ENCODE results near the gene CLDN10.

Gene CLDN10

GRCh38 chr13:95516492-95516891 lies 36.0 kb upstream of the CLDN10 start:
- no peaks in the 10 kb centered on the region for H3K27me3 ChIP-seq (ENCODE audit: control insufficient read depth, insufficient read depth, low read length)
- H3K4me1 ChIP-seq (ENCODE audit: control insufficient read depth, insufficient read depth, low read length), result no peaks in the 10 kb centered on the region
- no peak overlapping the region for H3K4me3 ChIP-seq (ENCODE audit: low read length)
- H3K9ac ChIP-seq (ENCODE audit: low read length), result no peak overlapping the region
- no peak overlapping the region for H3K27ac ChIP-seq (ENCODE audit: low read depth, low read length)
- H3K36me3 ChIP-seq (ENCODE audit: control insufficient read depth, insufficient read depth, low read length), result no peaks in the 10 kb centered on the region

- Histone ChIP-seq H3K36me3 (ENCODE audit: control insufficient read depth, insufficient read depth, low read length) (no peaks in the 10 kb centered on the region), H3K4me1 (ENCODE audit: control insufficient read depth, insufficient read depth, low read length) (no peaks in the 10 kb centered on the region), H3K27ac (ENCODE audit: low read depth, low read length) (no peak overlapping the region), H3K9ac (ENCODE audit: low read length) (no peak overlapping the region), H3K4me3 (ENCODE audit: low read length) (no peak overlapping the region), H3K27me3 (ENCODE audit: control insufficient read depth, insufficient read depth, low read length) (no peaks in the 10 kb centered on the region)
Measured at GRCh38 chr13:95523598-95523997, 28.9 kb upstream of the CLDN10 start.

- Histone ChIP-seq H3K36me3 (ENCODE audit: control insufficient read depth, insufficient read depth, low read length) (no peaks in the 10 kb centered on the region), H3K4me3 (ENCODE audit: low read length) (no peak overlapping the region), H3K27ac (ENCODE audit: low read depth, low read length) (no peak overlapping the region), H3K27me3 (ENCODE audit: control insufficient read depth, insufficient read depth, low read length) (no peaks in the 10 kb centered on the region), H3K9ac (ENCODE audit: low read length) (no peak overlapping the region), H3K4me1 (ENCODE audit: control insufficient read depth, insufficient read depth, low read length) (no peaks in the 10 kb centered on the region)
Measured at GRCh38 chr13:95524264-95524901, 28.1 kb upstream of the CLDN10 start.

- Histone ChIP-seq H3K36me3 (ENCODE audit: control insufficient read depth, insufficient read depth, low read length) (no peaks in the 10 kb centered on the region), H3K9ac (ENCODE audit: low read length) (no peak overlapping the region), H3K27me3 (ENCODE audit: control insufficient read depth, insufficient read depth, low read length) (no peaks in the 10 kb centered on the region), H3K27ac (ENCODE audit: low read depth, low read length) (no peak overlapping the region), H3K4me1 (ENCODE audit: control insufficient read depth, insufficient read depth, low read length) (no peaks in the 10 kb centered on the region), H3K4me3 (ENCODE audit: low read length) (no peak overlapping the region)
Measured at GRCh38 chr13:95527955-95528354, 24.6 kb upstream of the CLDN10 start.

- Histone ChIP-seq H3K27me3 (ENCODE audit: control insufficient read depth, insufficient read depth, low read length) (no peaks in the 10 kb centered on the region), H3K4me3 (ENCODE audit: low read length) (no peak overlapping the region), H3K36me3 (ENCODE audit: control insufficient read depth, insufficient read depth, low read length) (no peaks in the 10 kb centered on the region), H3K27ac (ENCODE audit: low read depth, low read length) (no peak overlapping the region), H3K4me1 (ENCODE audit: control insufficient read depth, insufficient read depth, low read length) (no peaks in the 10 kb centered on the region), H3K9ac (ENCODE audit: low read length) (no peak overlapping the region)
Measured at GRCh38 chr13:95530178-95530577, 22.3 kb upstream of the CLDN10 start.

GRCh38 chr13:95533545-95534160 lies 18.9 kb upstream of the CLDN10 start:
- no peaks in the 10 kb centered on the region for H3K36me3 ChIP-seq (ENCODE audit: control insufficient read depth, insufficient read depth, low read length)
- H3K4me3 ChIP-seq (ENCODE audit: low read length), result no peak overlapping the region
- no peak overlapping the region for H3K27ac ChIP-seq (ENCODE audit: low read depth, low read length)
- H3K9ac ChIP-seq (ENCODE audit: low read length), result no peak overlapping the region
- H3K27me3 ChIP-seq (ENCODE audit: control insufficient read depth, insufficient read depth, low read length), result no peaks in the 10 kb centered on the region
- H3K4me1 ChIP-seq (ENCODE audit: control insufficient read depth, insufficient read depth, low read length), result no peaks in the 10 kb centered on the region

GRCh38 chr13:95535243-95535642 lies 17.3 kb upstream of the CLDN10 start:
- Histone ChIP-seq H3K27me3 (ENCODE audit: control insufficient read depth, insufficient read depth, low read length) (no peaks in the 10 kb centered on the region), H3K4me1 (ENCODE audit: control insufficient read depth, insufficient read depth, low read length) (no peaks in the 10 kb centered on the region), H3K9ac (ENCODE audit: low read length) (no peak overlapping the region), H3K27ac (ENCODE audit: low read depth, low read length) (no peak overlapping the region), H3K4me3 (ENCODE audit: low read length) (no peak overlapping the region), H3K36me3 (ENCODE audit: control insufficient read depth, insufficient read depth, low read length) (no peaks in the 10 kb centered on the region)

- Histone ChIP-seq H3K27ac (ENCODE audit: low read depth, low read length) (no peak overlapping the region), H3K9ac (ENCODE audit: low read length) (no peak overlapping the region), H3K36me3 (ENCODE audit: control insufficient read depth, insufficient read depth, low read length) (no peaks in the 10 kb centered on the region), H3K4me3 (ENCODE audit: low read length) (no peak overlapping the region), H3K4me1 (ENCODE audit: control insufficient read depth, insufficient read depth, low read length) (no peaks in the 10 kb centered on the region), H3K27me3 (ENCODE audit: control insufficient read depth, insufficient read depth, low read length) (no peaks in the 10 kb centered on the region)
Measured at GRCh38 chr13:95536632-95537241, 15.8 kb upstream of the CLDN10 start.

- no peaks in the 10 kb centered on the region for H3K27me3 ChIP-seq (ENCODE audit: control insufficient read depth, insufficient read depth, low read length)
- no peaks in the 10 kb centered on the region for H3K36me3 ChIP-seq (ENCODE audit: control insufficient read depth, insufficient read depth, low read length)
- no peak overlapping the region for H3K9ac ChIP-seq (ENCODE audit: low read length)
- no peak overlapping the region for H3K27ac ChIP-seq (ENCODE audit: low read depth, low read length)
- no peak overlapping the region for H3K4me3 ChIP-seq (ENCODE audit: low read length)
- no peaks in the 10 kb centered on the region for H3K4me1 ChIP-seq (ENCODE audit: control insufficient read depth, insufficient read depth, low read length)
Measured at GRCh38 chr13:95540888-95541287, 11.6 kb upstream of the CLDN10 start.

GRCh38 chr13:95541308-95541707 lies 11.2 kb upstream of the CLDN10 start:
- H3K27me3 ChIP-seq (ENCODE audit: control insufficient read depth, insufficient read depth, low read length), result no peaks in the 10 kb centered on the region
- no peaks in the 10 kb centered on the region for H3K36me3 ChIP-seq (ENCODE audit: control insufficient read depth, insufficient read depth, low read length)
- H3K9ac ChIP-seq (ENCODE audit: low read length), result no peak overlapping the region
- no peaks in the 10 kb centered on the region for H3K4me1 ChIP-seq (ENCODE audit: control insufficient read depth, insufficient read depth, low read length)
- no peak overlapping the region for H3K4me3 ChIP-seq (ENCODE audit: low read length)
- no peak overlapping the region for H3K27ac ChIP-seq (ENCODE audit: low read depth, low read length)

- H3K4me1 ChIP-seq (ENCODE audit: control insufficient read depth, insufficient read depth, low read length), result no peaks in the 10 kb centered on the region
- no peak overlapping the region for H3K4me3 ChIP-seq (ENCODE audit: low read length)
- H3K27ac ChIP-seq (ENCODE audit: low read depth, low read length), result no peak overlapping the region
- no peak overlapping the region for H3K9ac ChIP-seq (ENCODE audit: low read length)
- H3K36me3 ChIP-seq (ENCODE audit: control insufficient read depth, insufficient read depth, low read length), result no peaks in the 10 kb centered on the region
- H3K27me3 ChIP-seq (ENCODE audit: control insufficient read depth, insufficient read depth, low read length), result no peaks in the 10 kb centered on the region
Measured at GRCh38 chr13:95541911-95542474, 10.5 kb upstream of the CLDN10 start.

- Histone ChIP-seq H3K36me3 (ENCODE audit: control insufficient read depth, insufficient read depth, low read length) (no peaks in the 10 kb centered on the region), H3K9ac (ENCODE audit: low read length) (no peak overlapping the region), H3K4me1 (ENCODE audit: control insufficient read depth, insufficient read depth, low read length) (no peaks in the 10 kb centered on the region), H3K27me3 (ENCODE audit: control insufficient read depth, insufficient read depth, low read length) (no peaks in the 10 kb centered on the region), H3K4me3 (ENCODE audit: low read length) (no peak overlapping the region), H3K27ac (ENCODE audit: low read depth, low read length) (no peak overlapping the region)
Measured at GRCh38 chr13:95544293-95544692, 8.2 kb upstream of the CLDN10 start.
